Measurements from ENCODE around the gene EPB41L4A. TPM values are rescaled to one million over a fixed set of nuclear protein-coding genes. Genes with fewer than 3 reads are reported as not detected.
"Not testable (repeated sequence)": the region's sequence is repeated elsewhere in the genome, so short reads cannot be mapped to it uniquely, and the experiment has no call there.

The EPB41L4A gene
- total and polyA plus RNA-seq, 2 donors from 2014 or later = 10.2 to 39.0 TPM

DNA sequence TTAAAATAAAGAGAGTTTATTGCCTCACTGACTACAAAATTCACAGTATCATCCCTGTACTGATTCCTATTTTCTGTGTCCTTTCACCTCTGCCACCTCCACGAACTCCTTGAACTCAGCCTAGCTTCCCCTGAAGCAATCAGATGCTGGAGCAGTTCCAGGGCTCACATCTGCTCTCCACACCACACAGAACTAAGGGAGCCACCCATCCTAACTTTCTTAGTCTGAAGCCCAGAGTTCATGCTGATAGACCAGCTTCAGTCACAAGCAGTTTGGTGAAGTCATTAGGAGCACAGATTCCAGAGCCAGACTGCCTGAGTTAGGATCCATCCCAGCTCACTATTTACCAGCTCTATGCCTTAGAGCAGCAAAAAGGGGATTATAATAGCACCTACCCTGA is 15.6 kb upstream of the EPB41L4A start:
- no peak for DNase-seq
- intact Hi-C loops (cut with DNase I) = no loop called here
- H3K4me3 ChIP-seq (ENCODE audit: low read length in 3 of 3) = no peak overlapping the region
- H3K27ac ChIP-seq (ENCODE audit: low read depth in 2 of 2, low read length in 2 of 2) = no peak overlapping the region
- no peak overlapping the region for H3K9ac ChIP-seq (ENCODE audit: low read length in 3 of 3)
- H3K36me3 ChIP-seq (ENCODE audit: control insufficient read depth in 2 of 3, insufficient read depth in 3 of 3, low read length in 3 of 3) = no peaks in the 10 kb centered on the region
- TF ChIP-seq, protein P1, sequence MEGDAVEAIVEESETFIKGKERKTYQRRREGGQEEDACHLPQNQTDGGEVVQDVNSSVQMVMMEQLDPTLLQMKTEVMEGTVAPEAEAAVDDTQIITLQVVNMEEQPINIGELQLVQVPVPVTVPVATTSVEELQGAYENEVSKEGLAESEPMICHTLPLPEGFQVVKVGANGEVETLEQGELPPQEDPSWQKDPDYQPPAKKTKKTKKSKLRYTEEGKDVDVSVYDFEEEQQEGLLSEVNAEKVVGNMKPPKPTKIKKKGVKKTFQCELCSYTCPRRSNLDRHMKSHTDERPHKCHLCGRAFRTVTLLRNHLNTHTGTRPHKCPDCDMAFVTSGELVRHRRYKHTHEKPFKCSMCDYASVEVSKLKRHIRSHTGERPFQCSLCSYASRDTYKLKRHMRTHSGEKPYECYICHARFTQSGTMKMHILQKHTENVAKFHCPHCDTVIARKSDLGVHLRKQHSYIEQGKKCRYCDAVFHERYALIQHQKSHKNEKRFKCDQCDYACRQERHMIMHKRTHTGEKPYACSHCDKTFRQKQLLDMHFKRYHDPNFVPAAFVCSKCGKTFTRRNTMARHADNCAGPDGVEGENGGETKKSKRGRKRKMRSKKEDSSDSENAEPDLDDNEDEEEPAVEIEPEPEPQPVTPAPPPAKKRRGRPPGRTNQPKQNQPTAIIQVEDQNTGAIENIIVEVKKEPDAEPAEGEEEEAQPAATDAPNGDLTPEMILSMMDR (IDR thresholded peaks at IDR 0.05; ENCODE audit: borderline replicate concordance, extremely low read depth, insufficient read depth) = no peak
- H3K27me3 ChIP-seq (ENCODE audit: control insufficient read depth, insufficient read depth, low read length) = no peaks in the 10 kb centered on the region
- H3K4me1 ChIP-seq (ENCODE audit: control insufficient read depth in 2 of 3, insufficient read depth in 2 of 3, low read depth in 1 of 3, low read length in 3 of 3) = no peaks in the 10 kb centered on the region
- no peak for FAIRE-seq
- no peaks in the 10 kb centered on the region for H3K9me3 ChIP-seq (ENCODE audit: control insufficient read depth in 2 of 3, insufficient read depth in 1 of 3, low read length in 3 of 3)

DNA sequence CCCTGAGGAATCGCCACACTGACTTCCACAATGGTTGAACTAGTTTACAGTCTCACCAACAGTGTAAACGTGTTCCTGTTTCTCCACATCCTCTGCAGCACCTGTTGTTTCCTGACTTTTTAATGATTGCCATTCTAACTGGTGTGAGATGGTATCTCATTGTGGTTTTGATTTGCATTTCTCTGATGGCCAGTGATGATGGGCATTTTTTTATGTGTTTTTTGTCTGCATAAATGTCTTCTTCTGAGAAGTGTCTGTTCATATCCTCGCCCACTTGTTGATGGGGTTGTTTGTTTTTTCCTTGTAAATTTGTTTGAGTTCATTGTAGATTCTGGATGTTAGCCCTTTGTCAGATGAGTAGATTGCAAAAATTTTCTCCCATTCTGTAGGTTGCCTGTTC is 7.1 kb upstream of the EPB41L4A start:
- DNase-seq; H3K27ac ChIP-seq (ENCODE audit: low read depth in 2 of 2, low read length in 2 of 2); FAIRE-seq; H3K9ac ChIP-seq (ENCODE audit: low read length in 3 of 3); H3K4me1 ChIP-seq (ENCODE audit: control insufficient read depth in 2 of 3, insufficient read depth in 2 of 3, low read depth in 1 of 3, low read length in 3 of 3); H3K27me3 ChIP-seq (ENCODE audit: control insufficient read depth, insufficient read depth, low read length); H3K36me3 ChIP-seq (ENCODE audit: control insufficient read depth in 2 of 3, insufficient read depth in 3 of 3, low read length in 3 of 3); H3K9me3 ChIP-seq (ENCODE audit: control insufficient read depth in 2 of 3, insufficient read depth in 1 of 3, low read length in 3 of 3); H3K4me3 ChIP-seq (ENCODE audit: low read length in 3 of 3); intact Hi-C loops (cut with DNase I): not testable (repeated sequence)

DNA sequence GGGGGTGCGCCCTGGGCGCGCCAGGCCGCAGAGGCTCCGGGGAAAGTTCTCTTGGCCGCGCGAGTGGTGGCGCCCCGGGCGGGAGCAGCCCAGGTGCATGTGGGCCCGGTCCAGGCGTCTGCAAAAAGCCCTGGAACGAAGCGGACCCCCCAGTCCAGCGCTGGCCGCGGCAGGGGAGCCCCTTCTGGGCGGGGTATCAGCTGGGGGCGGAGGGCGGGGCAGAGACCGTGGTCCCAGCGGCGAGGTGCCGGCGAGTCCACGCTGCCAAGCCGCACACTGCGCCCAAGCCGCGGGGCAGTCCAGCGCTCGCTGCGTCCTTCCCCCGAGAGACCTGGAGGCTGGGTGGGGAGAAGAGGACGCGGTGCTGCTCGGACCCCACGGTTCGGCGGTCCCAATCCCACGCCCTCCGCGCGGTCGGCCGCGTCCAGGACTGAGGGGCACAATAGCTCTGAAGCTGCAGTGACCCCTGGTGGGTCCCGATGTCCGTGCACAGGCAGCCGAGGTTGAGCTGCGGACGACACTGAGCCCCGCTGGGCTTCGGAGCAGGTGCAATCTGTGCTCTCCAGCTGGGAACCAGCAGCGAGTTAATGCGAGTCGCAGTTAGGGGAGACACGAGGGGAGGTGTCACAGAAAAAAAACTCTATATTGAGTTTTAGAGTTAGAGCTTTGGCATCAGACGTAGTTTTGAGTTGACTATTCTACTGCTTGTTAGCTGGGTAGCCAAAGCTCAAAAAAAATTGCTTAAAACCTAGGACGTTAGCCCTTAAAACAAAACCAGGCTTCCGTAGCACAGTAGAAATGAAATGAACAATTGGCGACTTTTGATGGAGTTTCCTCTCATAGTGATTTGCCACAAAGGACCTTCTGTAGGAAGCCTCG is 1.1 kb upstream of the EPB41L4A start:
- no peaks in the 10 kb centered on the region for H3K27me3 ChIP-seq (ENCODE audit: control insufficient read depth, insufficient read depth, low read length)
- intact Hi-C loops (cut with DNase I) = loop anchor here (10.0 kb wide), 1 partner anchor 215 kb away; no protein-coding TSS in a partner anchor
- no peaks in the 10 kb centered on the region for H3K4me1 ChIP-seq (ENCODE audit: control insufficient read depth in 2 of 3, insufficient read depth in 2 of 3, low read depth in 1 of 3, low read length in 3 of 3)
- H3K4me3 ChIP-seq (ENCODE audit: low read length in 3 of 3) = peak overlapping the region; percentile 68 to 88 (median 86)
- peak overlapping the region; percentile 76 to 87 for H3K27ac ChIP-seq (ENCODE audit: low read depth in 2 of 2, low read length in 2 of 2)
- H3K9ac ChIP-seq (ENCODE audit: low read length in 3 of 3) = peak overlapping the region; percentile 28 to 67 (median 57)
- DNase-seq = peak; percentile 94 to 95 (median 94)
- TF ChIP-seq, protein P1 (IDR thresholded peaks at IDR 0.05; ENCODE audit: borderline replicate concordance, extremely low read depth, insufficient read depth) = peak; percentile 89
- FAIRE-seq = peak; percentile 13
- H3K36me3 ChIP-seq (ENCODE audit: control insufficient read depth in 2 of 3, insufficient read depth in 3 of 3, low read length in 3 of 3) = no peaks in the 10 kb centered on the region
- no peaks in the 10 kb centered on the region for H3K9me3 ChIP-seq (ENCODE audit: control insufficient read depth in 2 of 3, insufficient read depth in 1 of 3, low read length in 3 of 3)

DNA sequence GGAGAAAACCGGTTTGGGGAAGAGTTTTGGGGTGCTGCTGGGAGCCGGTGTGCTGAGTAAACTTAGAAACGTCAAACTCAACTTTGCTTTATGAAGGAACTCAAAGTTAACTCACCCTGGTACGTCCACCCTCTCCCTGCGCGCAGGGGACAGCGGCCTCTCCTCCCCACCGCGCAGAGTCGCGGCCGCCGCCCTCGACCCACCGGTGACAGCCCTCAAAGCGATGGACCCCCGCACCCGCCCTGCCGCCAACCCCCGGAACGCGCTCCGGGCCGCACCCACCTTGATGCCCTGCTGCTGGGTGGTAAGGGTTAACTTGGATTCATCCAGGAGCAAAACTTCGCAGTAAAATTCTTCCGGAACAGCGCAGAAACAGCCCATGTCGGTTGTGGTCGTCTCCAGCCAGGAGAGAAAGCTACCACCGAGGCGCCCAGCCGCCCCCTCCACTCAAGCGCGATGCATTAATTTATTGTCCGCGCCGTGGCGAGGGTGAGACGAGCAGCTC is 366 bp downstream of the EPB41L4A start:
- TF ChIP-seq, protein P1 (IDR thresholded peaks at IDR 0.05; ENCODE audit: borderline replicate concordance, extremely low read depth, insufficient read depth) = no peak
- Histone ChIP-seq H3K9me3 (ENCODE audit: control insufficient read depth in 2 of 3, insufficient read depth in 1 of 3, low read length in 3 of 3) (no peaks in the 10 kb centered on the region), H3K9ac (ENCODE audit: low read length in 3 of 3) (peak overlapping the region; percentile 67 to 81 (median 70)), H3K4me3 (ENCODE audit: low read length in 3 of 3) (peak overlapping the region; percentile 81 to 88 (median 86)), H3K27ac (ENCODE audit: low read depth in 2 of 2, low read length in 2 of 2) (peak overlapping the region; percentile 76 to 87), H3K27me3 (ENCODE audit: control insufficient read depth, insufficient read depth, low read length) (no peaks in the 10 kb centered on the region), H3K36me3 (ENCODE audit: control insufficient read depth in 2 of 3, insufficient read depth in 3 of 3, low read length in 3 of 3) (no peaks in the 10 kb centered on the region), H3K4me1 (ENCODE audit: control insufficient read depth in 2 of 3, insufficient read depth in 2 of 3, low read depth in 1 of 3, low read length in 3 of 3) (peaks cover 0 to 2% (median 0%) of the 10 kb centered on the region in 3 donors)
- DNase-seq (peak; percentile 50 to 76 (median 70)), FAIRE-seq (no peak)
- intact Hi-C loops (cut with DNase I) = loop anchor here (10.0 kb wide), 1 partner anchor 214 kb away; no protein-coding TSS in a partner anchor
